HepG2 (cell line): Measurements from ENCODE around the gene AUH. TPM values are rescaled to one million over a fixed set of nuclear protein-coding genes. Genes with fewer than 3 reads are reported as not detected.

ENCODE experiments used
- ATAC-seq: fragments of 200-7000 bp; cut with Tn5 transposase; 3 replicates; pipeline ENCODE4 v1.9.1; 2020; ENCODE audit warnings: mild to moderate bottlenecking, moderate library complexity
- BruUV-seq: library from RNA; stranded (reverse); fragments of 400-500 nt; replicated peaks from 2 replicates; lab custom pipeline; 2021; lab: Mats Ljungman, UMichigan
- CTCF ChIA-PET: fragments of 300-600 bp; formaldehyde crosslinking; extraction: SDS; loops from one replicate; lab custom pipeline; 2021; ENCODE audit warnings: low total read pairs, inconsistent platforms, low intra/inter-chr PET ratio; lab: Yijun Ruan, JAX
- POLR2A ChIA-PET: fragments of 350-600 bp; sonication (Branson Sonifier 250); formaldehyde crosslinking; loops from one replicate; lab custom pipeline; 2020; ENCODE audit warnings: antibody characterized with exemption, inconsistent platforms; lab: Yijun Ruan, JAX
- DNase-seq: peaks from one replicate; pipeline ENCODE4 v3.0.0-alpha.2; 2015; ENCODE audit warnings: low spot score
- FAIRE-seq: peaks from 3 replicates; lab custom pipeline; 2011; peaks lifted over from hg19 to GRCh38; lab: Jason Lieb, UNC
- H2AFZ ChIP-seq: one replicate; pipeline ENCODE4 v1.6.1; 2011; ENCODE audit warnings: low read length, inconsistent platforms
- H3K27ac ChIP-seq: fragments of 300-600 bp; 3 replicates; pipeline ENCODE4 v1.8.0; 2011; ENCODE audit warnings: mixed run types, mild to moderate bottlenecking, mixed read lengths, low read length, inconsistent platforms; ENCODE audit not compliant: insufficient read depth; ENCODE audit errors: extremely low read length
- H3K27me3 ChIP-seq, 2 experiments: fragments of 200-600 bp in 1 of 2; 2 replicates in 1 of 2; 3 replicates in 1 of 2; pipeline versions ENCODE4 v1.6.0 to v1.8.0; 2011; ENCODE audit warnings: low read length in 2 of 2, mild to moderate bottlenecking in 2 of 2, moderate library complexity in 2 of 2, inconsistent platforms in 1 of 2; ENCODE audit not compliant: insufficient read depth in 2 of 2, control insufficient read depth in 1 of 2
- H3K36me3 ChIP-seq, 2 experiments: fragments of 200-600 bp in 1 of 2; replicated peaks in 1 of 2; 2 replicates in 1 of 2; 3 replicates in 1 of 2; pipeline versions ENCODE4 v1.5.1 to v1.8.0; 2011; ENCODE audit warnings: low read length in 2 of 2, inconsistent platforms in 1 of 2; ENCODE audit not compliant: insufficient read depth in 2 of 2, control insufficient read depth in 1 of 2
- H3K4me1 ChIP-seq: 2 replicates; pipeline ENCODE4 v1.5.1; 2012; ENCODE audit warnings: low read length, inconsistent platforms; ENCODE audit not compliant: insufficient read depth
- H3K4me2 ChIP-seq: 2 replicates; pipeline ENCODE4 v1.6.0; 2011; ENCODE audit warnings: low read depth, low read length, inconsistent platforms
- H3K4me3 ChIP-seq, 3 experiments: fragments of 200-600 bp in 1 of 3; sonication (generic), shearing (Covaris generic) in 1 of 3; replicated peaks in 1 of 3; 2 replicates each; pipeline ENCODE4 v1.5.1; 2011 to 2016; ENCODE audit warnings: low read length in 3 of 3, inconsistent platforms in 2 of 3, low read depth in 2 of 3, mild to moderate bottlenecking in 2 of 3, control low read depth in 1 of 3, mixed read lengths in 1 of 3; ENCODE audit not compliant: insufficient read depth in 1 of 3
- H3K79me2 ChIP-seq: one replicate; pipeline ENCODE4 v1.6.1; 2011; ENCODE audit warnings: low read length, inconsistent platforms; ENCODE audit not compliant: insufficient read depth
- H3K9ac ChIP-seq: 2 replicates; pipeline ENCODE4 v1.6.0; 2011; ENCODE audit warnings: mild to moderate bottlenecking, low read depth, low read length, inconsistent platforms; ENCODE audit not compliant: insufficient read depth
- H3K9me3 ChIP-seq: 2 replicates; pipeline ENCODE4 v1.5.1; 2012; ENCODE audit warnings: mild to moderate bottlenecking, low read length
- H4K20me1 ChIP-seq: 2 replicates; pipeline ENCODE4 v1.6.0; 2011; ENCODE audit warnings: inconsistent platforms, mild to moderate bottlenecking, low read length, moderate library complexity; ENCODE audit not compliant: insufficient read depth
- ADNP ChIP-seq: sonication (generic); formaldehyde crosslinking; IDR thresholded peaks from 2 replicates; pipeline ENCODE4 v1.4.0; 2020; ENCODE audit warnings: missing genetic modification reagents
- AKAP8 ChIP-seq: sonication (generic); formaldehyde crosslinking; IDR thresholded peaks from 2 replicates; pipeline ENCODE4 v1.5.1; 2020; ENCODE audit warnings: mild to moderate bottlenecking, missing genetic modification reagents
- ARNTL ChIP-seq: sonication (generic); formaldehyde crosslinking; IDR thresholded peaks from 2 replicates; pipeline ENCODE4 v1.4.0; 2020; ENCODE audit warnings: mild to moderate bottlenecking, missing genetic modification reagents
- CENPX ChIP-seq: sonication (generic); formaldehyde crosslinking; IDR thresholded peaks from 2 replicates; pipeline ENCODE4 v1.9.0; 2021; ENCODE audit warnings: mild to moderate bottlenecking, missing genetic modification reagents, moderate library complexity
- FOXM1 ChIP-seq: sonication (generic); formaldehyde crosslinking; IDR thresholded peaks from 2 replicates; pipeline ENCODE4 v1.5.0; 2020; ENCODE audit warnings: missing genetic modification reagents
- HNRNPLL ChIP-seq: fragments of 200-400 bp; formaldehyde crosslinking; IDR thresholded peaks from 2 replicates; pipeline ENCODE4 v1.6.1; 2017; ENCODE audit warnings: mild to moderate bottlenecking, low read depth, low read length; ENCODE audit not compliant: poor library complexity, severe bottlenecking
- HNRNPUL1 ChIP-seq: fragments of 200-400 bp; formaldehyde crosslinking; IDR thresholded peaks from 2 replicates; pipeline ENCODE4 v1.6.1; 2017; ENCODE audit warnings: low read depth, mild to moderate bottlenecking, low read length, moderate library complexity
- NFIB ChIP-seq: sonication (generic); formaldehyde crosslinking; IDR thresholded peaks from 2 replicates; pipeline ENCODE4 v1.9.0; 2021; ENCODE audit warnings: missing genetic modification reagents, mild to moderate bottlenecking, borderline replicate concordance
- SMARCC2 ChIP-seq: fragments of 450-650 bp; IDR thresholded peaks from 2 replicates; pipeline ENCODE4 v1.6.1; 2017; ENCODE audit warnings: antibody characterized with exemption, mild to moderate bottlenecking
- SRY ChIP-seq: sonication (generic); formaldehyde crosslinking; IDR thresholded peaks from 2 replicates; pipeline ENCODE4 v1.8.0; 2022; ENCODE audit warnings: mild to moderate bottlenecking, missing genetic modification reagents
- ZNF280D ChIP-seq: sonication (generic); formaldehyde crosslinking; IDR thresholded peaks from 2 replicates; pipeline ENCODE4 v1.5.1; 2020; ENCODE audit warnings: mild to moderate bottlenecking, missing genetic modification reagents
- ZNF354B ChIP-seq: sonication (generic); formaldehyde crosslinking; IDR thresholded peaks from 2 replicates; pipeline ENCODE4 v1.8.0; 2022; ENCODE audit warnings: mild to moderate bottlenecking, missing genetic modification reagents
- ZNF367 ChIP-seq: sonication (generic); formaldehyde crosslinking; IDR thresholded peaks from 2 replicates; pipeline ENCODE4 v1.4.0; 2020; ENCODE audit warnings: missing genetic modification reagents, borderline replicate concordance
- ZNF547 ChIP-seq: sonication (generic); formaldehyde crosslinking; IDR thresholded peaks from 2 replicates; pipeline ENCODE4 v1.5.1; 2020; ENCODE audit warnings: mild to moderate bottlenecking, missing genetic modification reagents
- ZNF629 ChIP-seq: sonication (generic); formaldehyde crosslinking; conservative IDR thresholded peaks from 2 replicates; pipeline ENCODE4 v1.5.0; 2020; ENCODE audit warnings: missing genetic modification reagents
- WGBS: methylation state at CpG from one replicate; pipeline ENCODE4 v1.1.6; 2017; ENCODE audit warnings: low lambda C conversion rate; 5-methylcytosine and 5-hydroxymethylcytosine counted together
- in situ Hi-C: cut with HindIII; loops from 2 replicates; pipeline ENCODE4 v1.10.0; 2017; ENCODE audit warnings: low pct_unique_long_range_greater_than_20kb; ENCODE audit not compliant: extremely low pct_ligation_motif_present
- intact Hi-C: fragments of 100-400 bp; cut with micrococcal nuclease; formaldehyde crosslinking; loops from one replicate; pipeline ENCODE4 v1.10.0; 2022; ENCODE audit not compliant: unreplicated experiment
- polyA plus RNA-seq, 8 experiments: library from polyadenylated mRNA; depleted of rRNA in 3 of 8; stranded (reverse) in 7 of 8; unstranded in 1 of 8; fragments of >200 nt; fragmentation: Illumina TruSeq in 4 of 8; extraction: Trizol in 4 of 8; gene quantifications; 2 replicates each; pipeline versions ENCODE4 v1.2.1 to v1.2.3, GENCODE V29; 2011 to 2016; ENCODE audit warnings: low read depth in 4 of 8, missing spikeins in 1 of 8, mixed read lengths in 1 of 8; ENCODE audit not compliant: insufficient read depth in 1 of 8
- total RNA-seq, 5 experiments: library from RNA; depleted of rRNA; stranded (reverse); fragments of >200 nt; fragmentation: Illumina TruSeq; extraction: Trizol; gene quantifications; 2 replicates each; pipeline ENCODE4 v1.2.3, GENCODE V29; 2016; ENCODE audit warnings: low read depth in 1 of 5
- TF ChIP-seq, protein P1 (sequence below): sonication (generic); formaldehyde crosslinking; IDR thresholded peaks from 2 replicates; pipeline ENCODE4 v1.4.0; 2020; ENCODE audit warnings: mild to moderate bottlenecking, low read depth, missing genetic modification reagents
- TF ChIP-seq, protein P2 (sequence below): sonication (generic); formaldehyde crosslinking; IDR thresholded peaks from 2 replicates; pipeline ENCODE4 v1.8.0; 2022; ENCODE audit warnings: missing genetic modification reagents, low read depth, mild to moderate bottlenecking, borderline replicate concordance

AUH gene
- total and polyA plus RNA-seq, 2 of the 13 experiments (the other 11 are each of a cell fraction or from before 2014, with no cell fraction given), result 25.8 to 31.9 TPM

DNA sequence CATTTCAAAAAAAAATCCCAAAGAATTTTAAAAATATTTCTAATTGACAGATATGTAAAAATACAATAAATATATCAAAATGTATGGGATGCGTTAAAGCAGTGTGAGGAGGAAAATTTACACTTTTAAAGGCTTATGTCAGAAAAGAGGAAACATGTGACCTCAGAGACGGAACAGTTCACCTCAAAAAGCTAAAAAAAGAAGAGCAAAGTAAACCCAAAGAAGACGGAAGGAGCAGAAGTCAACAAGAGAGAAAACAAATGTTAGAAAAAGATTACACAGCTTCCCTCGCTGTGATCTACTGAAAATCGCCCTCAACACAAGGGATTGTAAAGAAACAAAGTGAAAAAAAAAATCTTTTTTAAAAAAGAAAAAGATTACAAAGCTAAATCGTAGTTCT is 186.9 kb downstream of the AUH start:
- H3K36me3 ChIP-seq, result no peaks in the 10 kb centered on the region
- no peaks in the 10 kb centered on the region for H3K27me3 ChIP-seq
- no peak overlapping the region for H2AFZ ChIP-seq
- no peak for DNase-seq
- no peak overlapping the region for H3K9ac ChIP-seq
- FAIRE-seq, result no peak
- H4K20me1 ChIP-seq, result no peaks in the 10 kb centered on the region
- CTCF ChIA-PET, result no interaction called here
- TF ChIP-seq HNRNPUL1, result no peak
- no peak for TF ChIP-seq AKAP8
- TF ChIP-seq, protein P1, sequence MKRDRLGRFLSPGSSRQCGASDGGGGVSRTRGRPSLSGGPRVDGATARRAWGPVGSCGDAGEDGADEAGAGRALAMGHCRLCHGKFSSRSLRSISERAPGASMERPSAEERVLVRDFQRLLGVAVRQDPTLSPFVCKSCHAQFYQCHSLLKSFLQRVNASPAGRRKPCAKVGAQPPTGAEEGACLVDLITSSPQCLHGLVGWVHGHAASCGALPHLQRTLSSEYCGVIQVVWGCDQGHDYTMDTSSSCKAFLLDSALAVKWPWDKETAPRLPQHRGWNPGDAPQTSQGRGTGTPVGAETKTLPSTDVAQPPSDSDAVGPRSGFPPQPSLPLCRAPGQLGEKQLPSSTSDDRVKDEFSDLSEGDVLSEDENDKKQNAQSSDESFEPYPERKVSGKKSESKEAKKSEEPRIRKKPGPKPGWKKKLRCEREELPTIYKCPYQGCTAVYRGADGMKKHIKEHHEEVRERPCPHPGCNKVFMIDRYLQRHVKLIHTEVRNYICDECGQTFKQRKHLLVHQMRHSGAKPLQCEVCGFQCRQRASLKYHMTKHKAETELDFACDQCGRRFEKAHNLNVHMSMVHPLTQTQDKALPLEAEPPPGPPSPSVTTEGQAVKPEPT, result no peak
- TF ChIP-seq ZNF629 (CRISPR knock-in tag), result no peak
- no peak for TF ChIP-seq ZNF547 (CRISPR knock-in tag)
- no peak for TF ChIP-seq ZNF354B (CRISPR knock-in tag)
- TF ChIP-seq FOXM1 (CRISPR knock-in tag), result no peak
- no peak for TF ChIP-seq ADNP (CRISPR knock-in tag)
- TF ChIP-seq HNRNPLL, result no peak
- no peak for TF ChIP-seq SMARCC2
- no peak for TF ChIP-seq ARNTL (CRISPR knock-in tag)
- TF ChIP-seq SRY (CRISPR knock-in tag), result no peak
- TF ChIP-seq, protein P2, sequence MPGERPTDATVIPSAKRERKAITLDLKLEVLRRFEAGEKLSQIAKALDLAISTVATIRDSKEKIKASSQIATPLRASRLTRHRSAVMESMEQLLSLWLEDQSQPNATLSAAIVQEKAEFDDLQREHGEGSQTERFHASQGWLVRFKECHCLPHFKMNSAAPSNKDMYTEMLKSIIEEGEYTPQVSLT (CRISPR knock-in tag), result no peak
- no peak for TF ChIP-seq ZNF367
- no peak for TF ChIP-seq ZNF280D (CRISPR knock-in tag)
- no peak for TF ChIP-seq CENPX (CRISPR knock-in tag)
- no peak for TF ChIP-seq NFIB
- 0 out of 2 replicates have a peak, but pooled peaks cover 9% of the 10 kb centered on the region for H3K4me1 ChIP-seq
- WGBS, result 91% methylated on average over 6 of the region's 6 CpGs
- peaks cover 17% of the 10 kb centered on the region for H3K9me3 ChIP-seq
- no peak overlapping the region for H3K4me3 ChIP-seq
- in situ Hi-C loops, result no loop called here
- H3K79me2 ChIP-seq, result no peaks in the 10 kb centered on the region
- no peak for ATAC-seq
- intact Hi-C loops, result no loop called here
- no peak overlapping the region for H3K4me2 ChIP-seq
- no TSS peak for BruUV-seq
- H3K27ac ChIP-seq, result no peak overlapping the region
- POLR2A ChIA-PET, result no interaction called here
